Cerebellar nuclear complex (tissue), 1 donor: Measurements from ENCODE around the gene PUDP.
"Not testable (repeated sequence)": the region's sequence is repeated elsewhere in the genome, so short reads cannot be mapped to it uniquely, and the experiment has no call there.

Experiments
- DNase-seq, 2 experiments: peaks; one replicate each; lab custom pipeline; 2025; lab: John Stamatoyannopoulos, UW

The PUDP gene

GRCh38 chrX:7074148-7074907 is 73.6 kb downstream of the PUDP start:
- DNase-seq: no peak

- no peak for DNase-seq
Observed at GRCh38 chrX:7073336-7073735, 74.6 kb downstream of the PUDP start.

DNA sequence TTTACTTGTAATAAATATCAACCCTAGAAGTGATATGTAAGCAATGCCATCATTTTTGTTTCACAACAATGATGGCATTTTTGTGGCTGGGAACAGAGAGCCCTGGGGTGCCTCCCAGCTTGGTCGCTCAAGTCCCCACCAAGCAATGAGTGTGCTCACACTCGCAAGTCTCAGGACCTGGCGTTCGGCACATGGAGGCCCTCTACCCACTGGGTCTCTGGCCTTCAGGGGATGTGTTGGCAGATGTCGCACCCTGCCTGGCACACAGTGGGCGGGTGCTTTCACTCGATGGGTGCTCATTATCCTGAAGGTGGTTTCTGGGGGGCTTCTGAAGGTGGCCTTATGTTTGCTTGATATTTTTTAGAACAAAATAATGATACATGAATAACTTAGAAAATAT is 75.1 kb downstream of the PUDP start:
- no peak for DNase-seq

GRCh38 chrX:7071390-7071789 is 76.6 kb downstream of the PUDP start:
- no peak for DNase-seq

DNA sequence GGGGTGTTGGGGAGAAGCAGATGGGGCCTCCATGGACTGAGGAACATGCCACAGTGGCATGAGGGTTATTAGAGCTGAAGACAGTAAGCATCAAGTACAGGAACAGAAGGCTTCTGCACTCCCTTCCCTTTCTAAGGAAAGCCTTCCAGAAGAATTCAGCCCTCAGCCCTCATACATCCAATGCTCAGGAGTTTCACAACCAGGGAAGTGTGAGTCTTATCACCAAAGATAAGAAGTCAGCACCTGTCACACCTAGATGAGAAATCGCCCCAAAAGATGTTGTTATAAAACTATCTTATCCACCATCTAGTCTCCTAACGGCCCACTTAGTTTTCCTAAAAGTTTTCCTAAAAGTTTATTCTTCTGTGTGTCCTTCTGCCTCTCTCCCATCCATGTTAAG is 78.4 kb downstream of the PUDP start:
- DNase-seq: no peak

DNA sequence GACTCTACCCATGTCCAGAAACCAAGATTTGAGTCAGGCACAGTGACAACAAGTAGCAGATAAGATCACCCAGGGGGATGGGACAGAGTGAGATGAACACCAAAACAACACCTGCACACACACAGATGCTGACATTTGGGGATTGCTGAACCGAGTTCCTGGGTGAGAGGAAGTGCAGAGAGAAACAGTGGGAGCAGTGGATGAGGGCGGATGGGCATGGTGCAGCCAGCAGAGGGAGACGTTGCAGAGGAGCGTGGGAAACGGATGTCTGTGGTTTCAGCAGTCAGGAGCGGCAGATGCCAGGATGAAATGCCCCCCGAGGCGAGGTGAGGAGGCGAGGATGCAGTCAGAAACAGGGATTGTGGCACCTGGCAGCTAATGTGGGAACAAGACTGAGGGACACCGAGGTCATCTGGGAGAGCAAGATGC is 79.0 kb downstream of the PUDP start:
- DNase-seq: no peak

GRCh38 chrX:7067256-7067655 is 80.7 kb downstream of the PUDP start:
- DNase-seq: peak in 1 of 2 experiments; percentile 5

GRCh38 chrX:7065473-7065872 is 82.5 kb downstream of the PUDP start:
- DNase-seq: no peak

DNA sequence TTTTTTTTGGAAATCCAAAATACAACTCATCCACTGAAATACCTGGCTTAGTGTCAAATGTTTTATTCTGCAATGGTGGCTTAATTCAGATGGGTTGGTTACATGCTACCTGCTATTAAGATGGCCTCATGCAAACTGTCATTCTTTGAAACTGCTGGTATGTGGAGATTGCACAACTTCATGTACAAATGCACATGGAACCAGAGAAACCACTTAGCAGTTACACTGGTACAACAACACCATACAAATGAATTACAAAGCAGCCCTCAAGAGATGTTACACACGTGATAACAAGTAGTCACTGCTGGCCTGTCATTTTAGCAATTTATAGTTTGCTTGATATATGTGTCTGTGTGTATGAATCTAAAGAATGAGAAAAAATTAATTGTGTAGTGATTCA is 85.0 kb downstream of the PUDP start:
- DNase-seq: no peak

GRCh38 chrX:7062276-7062675 is 85.7 kb downstream of the PUDP start:
- no peak for DNase-seq

GRCh38 chrX:7061429-7061828 is 86.5 kb downstream of the PUDP start:
- DNase-seq: no peak

DNA sequence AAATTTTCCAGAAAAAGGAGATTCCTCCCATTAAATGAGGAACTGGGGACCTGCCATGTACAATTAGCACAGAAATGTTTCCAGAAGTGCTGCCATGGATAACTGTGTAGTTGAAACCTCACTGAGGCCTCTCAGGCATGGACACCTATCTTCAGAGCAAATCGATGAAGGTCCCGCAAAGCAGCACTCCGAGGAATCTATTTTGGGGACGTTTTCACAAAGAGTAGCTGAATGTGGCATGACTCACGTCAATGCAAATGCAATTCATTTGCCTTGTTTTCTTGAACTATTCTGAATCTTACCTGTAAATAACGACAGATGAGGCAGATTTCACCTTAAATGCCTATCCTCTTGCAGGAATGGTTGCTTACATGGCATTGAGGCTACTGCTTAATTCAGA is 87.5 kb downstream of the PUDP start:
- no peak for DNase-seq

DNA sequence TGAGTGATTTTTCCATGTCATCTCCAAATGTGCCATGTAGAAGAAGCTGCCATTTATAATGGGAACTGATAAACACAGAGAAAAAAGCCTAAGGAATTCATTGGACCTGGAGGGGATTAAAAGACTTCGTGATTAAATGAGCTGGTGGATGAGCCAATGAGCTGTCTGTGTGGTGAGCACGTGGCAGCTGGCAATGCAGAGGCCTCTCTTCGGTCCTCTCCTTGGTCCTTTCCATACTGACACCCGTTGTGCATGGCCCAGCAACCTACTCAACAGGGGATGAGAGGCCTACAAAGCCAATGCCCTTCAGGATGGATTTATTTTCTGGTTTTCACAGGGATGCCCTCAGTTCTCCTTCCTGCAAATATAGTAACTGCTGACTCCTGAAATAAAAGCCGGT is 88.1 kb downstream of the PUDP start:
- DNase-seq: no peak

GRCh38 chrX:7059214-7059838 is 88.6 kb downstream of the PUDP start:
- no peak for DNase-seq

DNA sequence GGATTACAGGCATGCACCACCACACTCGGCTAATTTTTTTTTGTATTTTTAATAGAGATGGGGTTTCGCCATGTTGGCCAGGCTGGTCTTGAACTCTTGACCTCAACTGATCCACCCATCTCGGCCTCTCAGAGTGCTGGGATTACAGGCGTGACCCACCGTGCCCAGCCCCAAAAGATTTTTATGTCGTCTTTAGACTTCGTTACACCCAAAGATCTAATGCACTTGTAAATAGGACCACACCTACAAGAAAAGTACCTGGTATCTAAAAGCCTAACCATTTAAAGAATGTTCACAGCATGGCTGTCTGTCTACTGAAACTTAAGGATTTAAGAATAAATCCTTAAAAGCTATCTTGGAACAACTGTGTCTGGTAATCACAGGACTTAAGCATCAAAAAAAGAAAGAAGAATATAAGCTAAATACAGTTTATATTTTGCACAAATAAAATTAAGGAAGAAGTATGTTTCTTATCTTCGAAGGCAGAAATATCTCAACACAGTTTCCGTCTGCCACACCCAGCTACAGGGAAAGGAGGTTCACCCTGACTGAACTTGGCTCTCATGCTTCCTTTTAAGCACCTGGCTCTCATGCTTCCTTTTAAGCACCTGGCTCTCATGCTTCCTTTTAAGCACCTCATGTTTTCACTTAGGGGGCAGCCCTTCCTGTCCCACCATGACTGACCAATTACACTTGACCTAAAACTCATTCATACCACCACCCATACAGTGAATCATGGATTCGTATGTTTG is 92.4 kb downstream of the PUDP start:
- DNase-seq: no peak

DNA sequence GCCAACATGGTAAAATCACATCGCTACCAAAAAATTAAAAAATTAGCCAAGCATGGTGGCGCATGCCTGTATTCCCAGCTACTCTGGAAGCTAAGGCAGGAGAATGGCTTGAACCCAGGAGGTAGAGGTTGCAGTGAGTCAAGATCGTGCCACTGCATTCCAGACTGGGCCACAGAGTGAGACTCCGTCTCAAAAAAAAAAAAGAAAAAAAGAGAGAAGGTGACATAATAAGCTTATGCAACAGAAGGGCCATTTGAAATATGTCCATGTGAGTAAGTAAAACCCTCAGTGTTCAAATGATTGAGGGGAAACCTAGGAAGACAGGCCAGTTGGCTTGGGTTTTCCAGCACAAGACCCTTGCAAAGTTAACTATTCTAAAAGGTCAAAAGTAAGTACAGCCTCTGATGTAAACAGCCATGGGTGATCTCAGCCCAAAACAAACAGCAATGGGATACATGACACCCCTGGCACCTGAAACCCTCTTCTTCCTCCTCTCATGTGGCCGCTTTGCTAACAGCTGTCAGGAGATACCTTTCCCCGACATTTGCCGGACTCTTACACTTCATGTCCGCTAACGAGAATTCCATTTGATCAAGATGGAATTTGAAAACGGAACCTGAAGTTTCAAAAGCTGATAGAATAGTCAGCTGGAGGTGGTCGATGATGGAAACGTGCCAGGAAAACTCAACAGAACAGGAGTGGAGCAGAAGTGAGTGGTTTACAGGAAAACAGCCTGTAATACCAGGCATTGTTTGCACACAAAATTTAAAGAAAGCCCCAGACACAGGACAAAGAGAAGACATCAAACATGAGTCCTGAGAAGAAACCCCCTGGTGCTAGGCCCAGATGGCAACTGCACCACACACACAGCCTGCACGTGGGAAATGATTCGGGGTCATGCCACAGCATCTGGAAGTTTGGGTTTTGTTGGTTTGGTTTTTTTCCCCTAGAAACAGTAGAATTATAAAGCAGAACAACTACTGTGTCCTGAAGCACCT is 93.4 kb downstream of the PUDP start:
- DNase-seq: no peak

DNA sequence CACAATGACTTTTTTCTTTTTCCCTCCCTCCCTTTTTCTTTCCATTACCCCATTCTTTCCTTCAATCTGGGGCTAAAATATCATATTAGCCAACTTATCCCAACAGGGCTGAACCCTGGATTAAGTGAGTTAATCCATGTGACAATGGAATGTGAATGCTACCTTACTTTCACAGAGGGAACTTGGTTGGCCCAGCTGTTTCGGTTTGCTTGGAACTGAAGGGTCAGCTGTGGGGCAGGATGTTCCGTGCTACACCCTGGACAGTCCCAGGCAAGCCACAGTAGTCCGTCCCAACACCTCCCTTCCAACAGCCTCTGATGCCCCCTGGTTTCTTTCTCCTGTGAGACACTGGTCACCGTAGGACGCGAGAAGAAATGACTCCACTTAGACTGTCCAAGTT is 95.4 kb downstream of the PUDP start:
- DNase-seq: no peak

- DNase-seq: no peak
Observed at GRCh38 chrX:7050271-7050670, 97.7 kb downstream of the PUDP start.

DNA sequence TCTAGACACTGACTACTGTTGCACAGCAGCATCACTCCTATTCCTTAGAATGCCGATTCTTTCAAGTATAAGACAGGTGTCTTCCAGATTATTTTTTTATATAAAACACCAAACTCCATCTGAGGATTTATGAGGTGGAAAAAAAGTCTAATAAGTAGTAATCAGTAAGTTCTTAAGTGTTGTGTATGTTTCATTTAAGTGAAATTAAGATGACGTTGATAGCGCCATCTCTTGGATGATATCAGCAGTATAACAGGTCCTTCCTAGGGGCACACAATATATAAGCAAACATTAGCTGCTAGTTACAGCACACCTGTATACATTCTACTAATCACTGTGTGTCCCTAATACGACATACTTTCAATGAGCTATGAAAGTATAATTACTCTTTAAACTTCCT is 100.0 kb downstream of the PUDP start:
- no peak for DNase-seq

- peak; percentile 19 to 38 for DNase-seq
Observed at GRCh38 chrX:7045238-7045955, 102.6 kb downstream of the PUDP start.

GRCh38 chrX:7043796-7044433 is 104.0 kb downstream of the PUDP start:
- DNase-seq: not testable (repeated sequence)
